Testis (tissue), 2 donors: ENCODE results near the gene FSCN2.

ENCODE experiments used
- CTCF ChIP-seq, 3 experiments: fragments of 450-650 bp in 2 of 3; fragments of 200-600 bp in 1 of 3; sonication (generic) in 1 of 3; IDR thresholded peaks; one replicate each; pipeline ENCODE4 v1.5.1; 2016 to 2019; ENCODE audit warnings: antibody characterized with exemption in 3 of 3, mild to moderate bottlenecking in 2 of 3, moderate library complexity in 1 of 3
- POLR2A ChIP-seq: fragments of 450-650 bp; IDR thresholded peaks from one replicate; pipeline ENCODE4 v1.6.1; 2017; ENCODE audit warnings: antibody characterized with exemption, mild to moderate bottlenecking, moderate library complexity

- TF ChIP-seq CTCF (IDR thresholded peaks at IDR 0.05) (no peak), POLR2A (no peak)
Measured at GRCh38 chr17:81489998-81490992, 37.9 kb upstream of the FSCN2 start.
